Endothelial cell of umbilical vein (primary cell): Measurements from ENCODE around the gene CHMP2B. TPM values are rescaled to one million over a fixed set of nuclear protein-coding genes. Genes with fewer than 3 reads are reported as not detected.

Experiments used
- BruUV-seq: library from RNA; stranded (reverse); fragments of 400-500 nt; replicated peaks from 2 replicates; lab custom pipeline; 2021; lab: Mats Ljungman, UMichigan
- CTCF ChIA-PET: fragments of 300-600, 350-600 bp; sonication (Branson Sonifier 250); formaldehyde crosslinking; loops from one replicate; lab custom pipeline; 2021; ENCODE audit warnings: antibody characterized with exemption, inconsistent platforms; lab: Charles Lee
- POLR2A ChIA-PET: fragments of 300-600, 350-600 bp; sonication (Branson Sonifier 250); formaldehyde crosslinking; loops from one replicate; lab custom pipeline; 2021; ENCODE audit warnings: antibody characterized with exemption, inconsistent platforms; lab: Charles Lee
- DNase-seq: peaks from one replicate; pipeline ENCODE4 v3.0.0-alpha.2; 2011; ENCODE audit warnings: low read depth, low spot score
- FAIRE-seq: peaks from 2 replicates; lab custom pipeline; 2011; peaks lifted over from hg19 to GRCh38; lab: Jason Lieb, UNC
- H2AFZ ChIP-seq: 2 replicates; pipeline ENCODE4 v1.6.0; 2012; ENCODE audit warnings: low read depth, low read length, control low read depth, inconsistent platforms
- H3K27ac ChIP-seq: 2 replicates; pipeline ENCODE4 v1.5.1; 2011; ENCODE audit warnings: low read depth, mild to moderate bottlenecking, control low read depth, low read length, moderate library complexity; ENCODE audit not compliant: insufficient read depth
- H3K27me3 ChIP-seq, 2 experiments: 2 replicates each; pipeline versions ENCODE4 v1.6.0 to v1.6.1; 2011; ENCODE audit warnings: low read length in 2 of 2, mixed read lengths in 1 of 2; ENCODE audit not compliant: control insufficient read depth in 2 of 2, insufficient read depth in 2 of 2
- H3K36me3 ChIP-seq, 2 experiments: 2 replicates in 1 of 2; 3 replicates in 1 of 2; pipeline ENCODE4 v1.5.1; 2011; ENCODE audit warnings: low read length in 2 of 2, mild to moderate bottlenecking in 1 of 2, moderate library complexity in 1 of 2; ENCODE audit not compliant: control insufficient read depth in 2 of 2, insufficient read depth in 2 of 2; ENCODE audit errors: extremely low read depth in 1 of 2
- H3K4me1 ChIP-seq: 3 replicates; pipeline ENCODE4 v1.5.1; 2011; ENCODE audit warnings: mild to moderate bottlenecking, low read length; ENCODE audit not compliant: control insufficient read depth, insufficient read depth; ENCODE audit errors: extremely low read depth
- H3K4me2 ChIP-seq: 2 replicates; pipeline ENCODE4 v1.6.1; 2011; ENCODE audit warnings: low read length, control low read depth, mixed read lengths; ENCODE audit not compliant: insufficient read depth
- H3K4me3 ChIP-seq, 3 experiments: fragments of 200-600 bp in 1 of 3; sonication (generic), shearing (Covaris generic) in 1 of 3; replicated peaks in 1 of 3; 2 replicates each; pipeline ENCODE4 v1.5.1; 2011 to 2016; ENCODE audit warnings: control low read depth in 3 of 3, low read length in 3 of 3, mild to moderate bottlenecking in 2 of 3, inconsistent platforms in 1 of 3, low read depth in 1 of 3, moderate library complexity in 1 of 3; ENCODE audit not compliant: insufficient read depth in 1 of 3
- H3K79me2 ChIP-seq: 2 replicates; pipeline ENCODE4 v1.6.0; 2012; ENCODE audit warnings: low read length, inconsistent platforms; ENCODE audit not compliant: control insufficient read depth, insufficient read depth
- H3K9ac ChIP-seq: replicated peaks from 2 replicates; pipeline ENCODE3; 2011; ENCODE audit warnings: low read length, control low read depth; ENCODE audit not compliant: insufficient read depth; ENCODE audit errors: extremely low read depth
- H3K9me1 ChIP-seq: replicated peaks from 3 replicates; pipeline ENCODE4 v1.6.0; 2011; ENCODE audit warnings: mild to moderate bottlenecking, low read length; ENCODE audit not compliant: control insufficient read depth, insufficient read depth; ENCODE audit errors: extremely low read depth
- H3K9me3 ChIP-seq: replicated peaks from 2 replicates; pipeline ENCODE4 v1.5.1; 2012; ENCODE audit warnings: low read length, inconsistent platforms; ENCODE audit not compliant: control insufficient read depth, insufficient read depth
- H4K20me1 ChIP-seq: replicated peaks from 2 replicates; pipeline ENCODE3; 2011; ENCODE audit warnings: mild to moderate bottlenecking, low read length; ENCODE audit not compliant: control insufficient read depth, insufficient read depth; ENCODE audit errors: extremely low read depth
- CTCF ChIP-seq, 2 donors: IDR thresholded peaks; 1 replicate in 1 of 2; 2 replicates in 1 of 2; pipeline ENCODE4 v1.5.1; 2011; ENCODE audit warnings: low read length in 2 of 2, mild to moderate bottlenecking in 2 of 2, moderate library complexity in 2 of 2, control low read depth in 1 of 2, inconsistent platforms in 1 of 2, low read depth in 1 of 2; ENCODE audit not compliant: insufficient read depth in 1 of 2; ENCODE audit errors: extremely low read depth in 1 of 2
- EZH2 ChIP-seq: IDR thresholded peaks from 2 replicates; pipeline ENCODE4 v1.6.1; 2012; ENCODE audit warnings: borderline replicate concordance, low read depth, mild to moderate bottlenecking, moderate library complexity, low read length, inconsistent platforms; ENCODE audit not compliant: severe bottlenecking
- FOS ChIP-seq: IDR thresholded peaks from 2 replicates; pipeline ENCODE4 v1.6.1; 2011; ENCODE audit warnings: mild to moderate bottlenecking, low read length, moderate library complexity, borderline replicate concordance; ENCODE audit not compliant: insufficient read depth
- GATA2 ChIP-seq: IDR thresholded peaks from 2 replicates; pipeline ENCODE4 v1.7.0; 2011; ENCODE audit warnings: low read depth, mild to moderate bottlenecking, moderate library complexity, mixed read lengths, low read length; ENCODE audit not compliant: insufficient read length, insufficient read depth
- JUN ChIP-seq: IDR thresholded peaks from 2 replicates; pipeline ENCODE4 v1.6.1; 2011; ENCODE audit warnings: borderline replicate concordance, low read depth; ENCODE audit not compliant: insufficient read length, insufficient read depth
- MYC ChIP-seq: IDR thresholded peaks from one replicate; pipeline ENCODE4 v1.6.1; 2011; ENCODE audit warnings: mild to moderate bottlenecking, low read depth, low read length
- POLR2A ChIP-seq: IDR thresholded peaks from 2 replicates; pipeline ENCODE4 v1.6.1; 2012; ENCODE audit warnings: low read depth, mild to moderate bottlenecking, control low read depth, low read length
- POLR2AphosphoS5 ChIP-seq: IDR thresholded peaks from 2 replicates; pipeline ENCODE4 v1.6.1; 2012; ENCODE audit warnings: low read depth, mild to moderate bottlenecking, control low read depth, low read length, moderate library complexity; ENCODE audit not compliant: insufficient read depth
- dilution Hi-C: fragments of 300-500 bp; cut with MboI; formaldehyde crosslinking; loops from one replicate; pipeline ENCODE4 v1.15.0; 2019; ENCODE audit warnings: low sequenced_read_pairs; ENCODE audit not compliant: extremely low pct_ligation_motif_present
- intact Hi-C: fragments of 100-400 bp; cut with micrococcal nuclease; formaldehyde crosslinking; loops from one replicate; pipeline ENCODE4 v1.10.0; 2022
- polyA plus RNA-seq, 4 experiments: library from polyadenylated mRNA; depleted of rRNA in 3 of 4; stranded (reverse) in 3 of 4; unstranded in 1 of 4; fragments of >200 nt; gene quantifications; 2 replicates each; pipeline versions ENCODE4 v1.2.1 to v1.2.3, GENCODE V29; 2011 to 2012; ENCODE audit warnings: missing spikeins in 1 of 4
- total RNA-seq: library from RNA; stranded (reverse); gene quantifications from 2 replicates; pipeline ENCODE4 v1.2.3, GENCODE V29; 2021
- TF ChIP-seq, protein P1 (sequence below): IDR thresholded peaks from 2 replicates; pipeline ENCODE4 v1.6.1; 2011; ENCODE audit not compliant: insufficient read depth, insufficient read length

CHMP2B gene
- total and polyA plus RNA-seq, 2 donors (not counting 3 experiments of a cell fraction or from before 2014, with no cell fraction given): 6.8 to 22.0 TPM

DNA sequence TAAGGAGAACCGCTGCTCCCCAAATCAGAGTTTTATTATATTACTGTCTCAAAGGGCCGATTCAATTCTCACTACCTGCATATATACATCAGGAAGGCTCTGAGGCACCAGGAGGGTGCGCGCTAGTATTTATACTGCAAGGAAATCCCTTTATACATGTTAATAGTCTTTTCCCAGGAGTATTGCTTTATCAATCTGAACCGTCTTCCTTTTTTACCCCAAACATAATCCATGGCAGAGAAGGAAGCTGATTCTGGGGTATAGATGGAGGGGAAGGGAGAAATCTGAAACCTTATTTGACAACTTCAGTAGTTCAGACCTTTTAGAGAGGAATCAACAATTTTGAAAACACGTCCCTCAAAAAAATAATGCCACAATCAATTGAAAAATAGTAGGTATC lies 49.4 kb downstream of the CHMP2B start, which contains the start of gene POU1F1:
TSS of gene POU1F1 (minus strand) at position 101 of the 400 bp plus-strand sequence. CDS start 122 bp downstream, outside the sequence.
- TF ChIP-seq, protein P1, sequence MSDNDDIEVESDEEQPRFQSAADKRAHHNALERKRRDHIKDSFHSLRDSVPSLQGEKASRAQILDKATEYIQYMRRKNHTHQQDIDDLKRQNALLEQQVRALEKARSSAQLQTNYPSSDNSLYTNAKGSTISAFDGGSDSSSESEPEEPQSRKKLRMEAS: no peak
- no peak for TF ChIP-seq MYC
- TF ChIP-seq JUN: no peak
- no peak for TF ChIP-seq GATA2
- no peak for TF ChIP-seq CTCF (IDR thresholded peaks at IDR 0.05; ENCODE audit: extremely low read depth in 1 of 2, insufficient read depth in 1 of 2, low read depth in 1 of 2, low read length in 2 of 2)
- no peak for TF ChIP-seq POLR2AphosphoS5
- TF ChIP-seq FOS: no peak
- TF ChIP-seq POLR2A: no peak
- TF ChIP-seq EZH2: no peak
- intact Hi-C loops: no loop called here
- Histone ChIP-seq H3K9ac (no peak within 1 kb of the TSS), H4K20me1 (no peaks in the 10 kb centered on the region), H3K27ac (no peak within 1 kb of the TSS), H3K9me3 (no peaks in the 10 kb centered on the region), H2AFZ (no peak within 1 kb of the TSS), H3K4me2 (no peak within 1 kb of the TSS), H3K79me2 (no peaks in the 10 kb centered on the region), H3K36me3 (no peaks in the 10 kb centered on the region), H3K4me3 (no peak within 1 kb of the TSS), H3K9me1 (no peaks in the 10 kb centered on the region), H3K27me3 (no peaks in the 10 kb centered on the region), H3K4me1 (peaks cover 6% of the 10 kb centered on the region)
- no peak for FAIRE-seq
- ChIA-PET CTCF (interaction anchor here (1.3 to 3.0 kb wide), 2 partner anchors 17 to 22 kb away, joined by 3 to 8 read pairs; no protein-coding TSS in a partner anchor), POLR2A (no interaction called here)
- dilution Hi-C loops: no loop called here
- DNase-seq: no peak
- BruUV-seq: no TSS peak
